Kidney glomerular epithelial cell (primary cell): ENCODE data around the gene NEURL2.

ENCODE experiments used
- DNase-seq: peaks from one replicate; lab custom pipeline; 2025; lab: John Stamatoyannopoulos, UW

Gene NEURL2

DNA sequence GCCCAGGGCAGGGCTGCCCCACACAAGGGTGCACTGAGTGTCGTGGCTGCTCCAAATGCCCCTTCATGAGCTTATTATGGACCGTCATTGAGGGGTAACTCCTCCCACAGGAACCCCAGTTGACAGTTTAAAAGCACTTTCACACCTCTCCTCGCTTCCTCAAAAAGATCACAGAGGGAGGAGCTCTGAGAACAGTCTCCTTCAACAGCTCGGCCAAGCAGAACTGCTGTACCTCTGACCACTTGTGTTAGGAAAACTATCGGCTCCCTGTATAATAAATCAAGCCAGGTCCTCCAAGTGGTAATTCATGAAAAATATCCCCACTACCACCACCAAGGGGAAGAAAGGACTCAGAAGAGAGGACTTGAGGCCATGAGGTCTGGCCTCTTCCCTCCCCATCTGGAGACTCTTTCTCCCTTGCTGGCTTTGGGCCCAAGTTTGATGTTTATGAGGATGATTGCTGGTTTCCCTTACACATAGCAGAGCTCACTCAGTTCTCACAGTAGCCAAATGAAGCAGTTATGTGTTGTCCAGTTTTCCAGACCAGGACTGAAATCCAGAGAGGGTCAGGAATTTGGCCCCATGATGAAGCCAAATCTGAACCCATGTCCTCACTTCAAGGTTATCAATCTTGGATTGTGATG is 48.7 kb downstream of the NEURL2 start:
- DNase-seq, result no peak

DNA sequence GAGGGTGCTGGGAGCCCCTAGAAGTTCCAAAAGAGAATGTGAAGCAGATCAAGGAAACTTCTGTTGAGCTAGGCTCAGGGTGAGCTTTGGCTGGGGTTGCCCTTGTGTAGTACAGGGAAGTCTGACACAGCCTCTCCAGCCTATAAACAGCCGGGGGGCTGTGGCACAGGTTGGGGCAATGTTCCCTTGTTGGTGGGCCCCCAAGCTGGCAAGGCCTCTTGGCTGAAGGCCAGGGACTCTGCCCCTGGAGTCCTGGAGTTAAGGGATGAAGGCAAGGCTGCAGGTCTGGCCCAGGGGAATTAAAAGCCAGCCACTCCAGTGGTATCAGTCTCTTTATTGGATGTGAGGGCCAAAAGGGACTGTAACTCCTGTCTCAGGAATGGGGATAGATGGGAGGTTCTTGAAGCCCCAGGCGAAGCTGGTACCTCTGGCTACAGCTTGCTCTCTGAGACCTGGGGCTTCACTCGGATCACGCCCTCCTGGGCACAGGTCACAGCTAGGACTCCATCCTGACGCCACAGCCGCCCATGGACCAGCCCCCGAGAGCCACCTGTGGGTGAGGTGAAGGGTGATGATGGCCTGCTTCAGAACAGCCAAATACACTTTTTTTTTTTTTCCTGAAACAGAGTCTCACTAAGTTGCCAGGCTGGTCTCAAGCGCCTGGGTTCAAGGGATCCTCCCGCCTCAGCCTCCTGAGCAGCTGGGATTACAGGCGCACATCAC is 49.4 kb downstream of the NEURL2 start:
- no peak for DNase-seq

GRCh38 chr20:45840700-45841198 is 50.3 kb downstream of the NEURL2 start:
- DNase-seq, result no peak
